HL-60 (cell line): ENCODE measurements around the gene PBX1.

Experiments
- DNase-seq, 2 experiments: peaks; one replicate each; pipeline ENCODE4 v3.0.0-alpha.2; 2010 to 2020; ENCODE audit warnings: low read depth in 1 of 2, low spot score in 1 of 2
- H3K27ac ChIP-seq: fragments of 250-450 bp; sonication (Bioruptor Pico); replicated peaks from 2 replicates; pipeline ENCODE4 v1.5.1; 2020; ENCODE audit warnings: mild to moderate bottlenecking, moderate library complexity
- H3K27me3 ChIP-seq: fragments of 250-450 bp; sonication (Bioruptor Pico); 2 replicates; pipeline ENCODE4 v1.5.1; 2021; ENCODE audit warnings: mild to moderate bottlenecking, moderate library complexity; ENCODE audit not compliant: insufficient read depth, poor library complexity, severe bottlenecking
- H3K4me3 ChIP-seq: replicated peaks from 2 replicates; pipeline ENCODE4 v1.5.1; 2011; ENCODE audit warnings: mild to moderate bottlenecking, control low read depth, low read length; ENCODE audit not compliant: insufficient read depth
- CTCF ChIP-seq: IDR thresholded peaks from one replicate; pipeline ENCODE4 v1.5.1; 2011; ENCODE audit warnings: low read length, control low read depth, inconsistent platforms; ENCODE audit not compliant: insufficient read depth
- GABPA ChIP-seq: IDR thresholded peaks from 2 replicates; pipeline ENCODE4 v1.6.1; 2012; ENCODE audit warnings: low read depth
- POLR2AphosphoS5 ChIP-seq: IDR thresholded peaks from 2 replicates; pipeline ENCODE4 v1.6.1; 2012; ENCODE audit warnings: low read depth
- REST ChIP-seq: IDR thresholded peaks from 2 replicates; pipeline ENCODE4 v1.6.1; 2012; ENCODE audit warnings: low read depth; ENCODE audit not compliant: insufficient replicate concordance
- SPI1 ChIP-seq: IDR thresholded peaks from 2 replicates; pipeline ENCODE4 v1.6.1; 2012; ENCODE audit warnings: low read depth, mild to moderate bottlenecking, borderline replicate concordance

Gene PBX1

DNA sequence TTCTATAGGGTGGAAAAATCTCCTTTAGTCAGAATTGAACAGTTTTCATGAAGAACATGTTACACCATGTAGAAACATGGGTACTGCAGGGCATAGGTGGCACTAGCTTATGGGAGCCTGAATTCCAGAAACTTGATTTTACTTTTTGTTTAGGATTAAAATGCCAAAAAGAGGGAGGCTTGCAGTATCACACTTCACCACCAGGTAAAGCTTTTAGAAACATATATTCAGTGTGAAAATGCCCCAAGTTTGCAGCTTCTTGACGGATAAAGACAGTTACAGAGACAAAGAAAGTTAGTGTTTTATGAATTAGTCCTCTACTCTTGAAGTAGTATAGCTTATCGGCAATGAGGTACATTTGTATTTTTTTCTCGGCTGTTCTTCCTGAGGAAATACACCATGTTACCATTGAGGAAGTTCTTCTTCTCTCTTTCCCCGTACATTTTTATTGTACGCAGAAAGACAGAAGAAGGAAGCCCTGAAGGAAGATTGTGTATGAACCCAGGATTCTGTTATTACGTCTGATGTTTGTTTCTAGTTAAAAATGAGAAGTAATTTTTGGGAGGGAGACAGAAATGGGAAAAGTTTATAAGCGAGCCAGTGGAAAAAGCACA is 66.1 kb downstream of the PBX1 start:
- TF ChIP-seq CTCF = peak; percentile 31
- no peak for TF ChIP-seq REST
- Histone ChIP-seq H3K27ac (no peak overlapping the region), H3K27me3 (no peaks in the 10 kb centered on the region), H3K4me3 (no peak overlapping the region)
- DNase-seq = no peak

DNA sequence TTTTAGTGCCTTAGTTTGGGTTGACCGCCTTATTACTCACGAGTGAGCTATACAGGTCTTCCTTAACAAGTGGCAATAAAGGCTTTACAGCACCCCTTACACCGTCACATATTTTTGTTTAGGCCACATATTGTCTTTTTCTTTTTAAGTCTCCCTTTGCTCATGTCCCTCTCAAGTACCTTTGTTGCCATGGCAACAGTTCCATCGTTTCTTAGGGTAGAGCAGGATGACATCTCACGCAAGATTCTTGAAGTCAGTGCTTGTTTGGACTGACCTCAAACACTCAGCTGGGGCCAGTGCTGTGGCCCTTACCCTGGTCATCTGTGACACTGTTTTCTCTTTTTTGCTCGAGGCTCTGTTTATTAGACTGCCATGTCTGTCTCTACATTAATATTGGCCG is 69.8 kb downstream of the PBX1 start:
- TF ChIP-seq CTCF (no peak), SPI1 (no peak), POLR2AphosphoS5 (no peak), REST (no peak), GABPA (no peak)
- Histone ChIP-seq H3K27me3 (no peaks in the 10 kb centered on the region), H3K4me3 (no peak overlapping the region), H3K27ac (no peak overlapping the region)
- DNase-seq = no peak

- TF ChIP-seq GABPA (no peak), POLR2AphosphoS5 (no peak), REST (no peak), SPI1 (no peak), CTCF (no peak)
- Histone ChIP-seq H3K27ac (no peak overlapping the region), H3K4me3 (no peak overlapping the region)
These were observed 71.0 kb downstream of the PBX1 start for GRCh38 chr1:164629971-164630370.

More at GRCh38 chr1:164629971-164630370, 71.0 kb downstream of the PBX1 start:
- DNase-seq = no peak
- H3K27me3 ChIP-seq = no peaks in the 10 kb centered on the region
